H1 (cell line): ENCODE data around the gene ZNF500. TPM values are rescaled to one million over a fixed set of nuclear protein-coding genes. Genes with fewer than 3 reads are reported as not detected.

Experiments
- CTCF ChIA-PET: fragments of 300-600 bp; sonication (Branson Sonifier 250); formaldehyde crosslinking; loops from one replicate; lab custom pipeline; 2021; ENCODE audit not compliant: partially characterized antibody; lab: Charles Lee
- POLR2A ChIA-PET: fragments of 300-600 bp; sonication (Branson Sonifier 250); formaldehyde crosslinking; loops from one replicate; lab custom pipeline; 2021; ENCODE audit warnings: inconsistent platforms; ENCODE audit not compliant: partially characterized antibody; lab: Charles Lee
- DNase-seq, 2 experiments: peaks; one replicate each; pipeline versions ENCODE4 v3.0.0 to v3.0.0-alpha.2; 2010 to 2022; ENCODE audit warnings: low spot score in 2 of 2, low read depth in 1 of 2, mixed read lengths in 1 of 2
- FAIRE-seq: peaks from 2 replicates; lab custom pipeline; 2011; peaks lifted over from hg19 to GRCh38; lab: Jason Lieb, UNC
- H2AFZ ChIP-seq: 2 replicates; pipeline ENCODE4 v1.8.1; 2012; ENCODE audit warnings: low read length, inconsistent platforms
- H2AK5ac ChIP-seq: 2 replicates; pipeline ENCODE4 v1.6.1; 2013; ENCODE audit warnings: low read depth, low read length
- H2BK120ac ChIP-seq: replicated peaks from 2 replicates; pipeline ENCODE3; 2013; ENCODE audit warnings: low read depth, low read length, inconsistent platforms
- H2BK12ac ChIP-seq: 2 replicates; pipeline ENCODE4 v1.6.1; 2013; ENCODE audit warnings: low read depth, low read length
- H2BK15ac ChIP-seq: 2 replicates; pipeline ENCODE4 v1.6.1; 2013; ENCODE audit warnings: low read length
- H2BK20ac ChIP-seq: 2 replicates; pipeline ENCODE4 v1.6.1; 2013; ENCODE audit warnings: low read length
- H2BK5ac ChIP-seq: 2 replicates; pipeline ENCODE4 v1.6.1; 2013; ENCODE audit warnings: low read depth, low read length
- H3K14ac ChIP-seq: 2 replicates; pipeline ENCODE4 v1.6.1; 2013; ENCODE audit warnings: inconsistent platforms; ENCODE audit not compliant: insufficient read length
- H3K18ac ChIP-seq: 2 replicates; pipeline ENCODE4 v1.6.1; 2013; ENCODE audit warnings: low read length; ENCODE audit errors: extremely low read depth
- H3K23ac ChIP-seq: 2 replicates; pipeline ENCODE4 v1.6.1; 2013; ENCODE audit warnings: inconsistent platforms; ENCODE audit not compliant: insufficient read length
- H3K23me2 ChIP-seq: 2 replicates; pipeline ENCODE4 v1.6.1; 2013; ENCODE audit warnings: low read depth, low read length
- H3K27ac ChIP-seq: 2 replicates; pipeline ENCODE4 v1.6.1; 2011; ENCODE audit warnings: low read depth, low read length, inconsistent platforms
- H3K27me3 ChIP-seq, 4 experiments: replicated peaks in 1 of 4; 1 replicate in 1 of 4; 2 replicates in 3 of 4; pipeline versions ENCODE4 v1.6.1 to v1.8.1; 2011 to 2013; ENCODE audit warnings: low read length in 3 of 4, mild to moderate bottlenecking in 3 of 4, inconsistent platforms in 2 of 4, mixed read lengths in 2 of 4, moderate library complexity in 1 of 4; ENCODE audit not compliant: control insufficient read depth in 3 of 4, insufficient read depth in 3 of 4; ENCODE audit errors: extremely low read depth in 1 of 4
- H3K36me3 ChIP-seq, 4 experiments: 2 replicates each; pipeline versions ENCODE4 v1.6.1 to v1.8.1; 2011 to 2013; ENCODE audit warnings: mild to moderate bottlenecking in 4 of 4, low read length in 3 of 4, moderate library complexity in 2 of 4, control low read depth in 1 of 4, inconsistent platforms in 1 of 4; ENCODE audit not compliant: insufficient read depth in 4 of 4, control insufficient read depth in 2 of 4
- H3K4ac ChIP-seq: replicated peaks from 2 replicates; pipeline ENCODE3; 2013; ENCODE audit warnings: low read length, low read depth, mixed read lengths, inconsistent platforms; ENCODE audit not compliant: insufficient read length
- H3K4me1 ChIP-seq, 4 experiments: replicated peaks in 1 of 4; 1 replicate in 1 of 4; 2 replicates in 3 of 4; pipeline versions ENCODE4 v1.6.1 to v1.8.1; 2011 to 2013; ENCODE audit warnings: low read length in 3 of 4, inconsistent platforms in 2 of 4, mixed read lengths in 1 of 4; ENCODE audit not compliant: insufficient read depth in 4 of 4, control insufficient read depth in 3 of 4
- H3K4me2 ChIP-seq, 2 experiments: 2 replicates each; pipeline versions ENCODE4 v1.6.1 to v1.8.1; 2011 to 2013; ENCODE audit warnings: low read depth in 2 of 2, low read length in 2 of 2, control low read depth in 1 of 2, inconsistent platforms in 1 of 2, mild to moderate bottlenecking in 1 of 2; ENCODE audit not compliant: insufficient read depth in 1 of 2
- H3K4me3 ChIP-seq, 4 experiments: fragments of 200-600, 300-600 bp in 1 of 4; sonication (generic), shearing (Covaris generic), sonication (Bioruptor Twin) in 1 of 4; 2 replicates each; pipeline versions ENCODE4 v1.5.1 to v1.8.1; 2011 to 2016; ENCODE audit warnings: low read length in 4 of 4, low read depth in 3 of 4, control low read depth in 2 of 4, inconsistent platforms in 2 of 4, mild to moderate bottlenecking in 2 of 4, mixed read lengths in 1 of 4, moderate library complexity in 1 of 4; ENCODE audit not compliant: insufficient read depth in 2 of 4; ENCODE audit errors: extremely low read depth in 1 of 4
- H3K56ac ChIP-seq: replicated peaks from 2 replicates; pipeline ENCODE3; 2013; ENCODE audit warnings: low read depth, mild to moderate bottlenecking, mixed read lengths, low read length, inconsistent platforms; ENCODE audit not compliant: insufficient read length
- H3K79me1 ChIP-seq: 2 replicates; pipeline ENCODE4 v1.6.1; 2013; ENCODE audit warnings: low read depth, low read length, control low read depth
- H3K79me2 ChIP-seq, 2 experiments: 2 replicates each; pipeline versions ENCODE4 v1.6.1 to v1.8.1; 2012 to 2013; ENCODE audit warnings: low read length in 2 of 2, mild to moderate bottlenecking in 2 of 2, inconsistent platforms in 1 of 2; ENCODE audit not compliant: insufficient read depth in 2 of 2, control insufficient read depth in 1 of 2
- H3K9ac ChIP-seq, 4 experiments: replicated peaks in 1 of 4; 1 replicate in 1 of 4; 2 replicates in 3 of 4; pipeline versions ENCODE4 v1.6.1 to v1.8.1; 2011 to 2013; ENCODE audit warnings: low read depth in 3 of 4, low read length in 3 of 4, control low read depth in 2 of 4, mild to moderate bottlenecking in 2 of 4, moderate library complexity in 2 of 4, inconsistent platforms in 1 of 4; ENCODE audit errors: extremely low read depth in 1 of 4
- H3K9me3 ChIP-seq, 2 experiments: 2 replicates each; pipeline versions ENCODE4 v1.6.1 to v1.8.1; 2012 to 2013; ENCODE audit warnings: mild to moderate bottlenecking in 2 of 2, moderate library complexity in 2 of 2, control low read depth in 1 of 2, inconsistent platforms in 1 of 2, low read depth in 1 of 2, low read length in 1 of 2, mixed read lengths in 1 of 2; ENCODE audit not compliant: insufficient read depth in 2 of 2
- H4K20me1 ChIP-seq, 2 experiments: replicated peaks in 1 of 2; 2 replicates each; pipeline versions ENCODE3 to v1.8.1; 2011 to 2013; ENCODE audit warnings: inconsistent platforms in 2 of 2, low read length in 2 of 2, mild to moderate bottlenecking in 1 of 2; ENCODE audit not compliant: insufficient read depth in 2 of 2, control insufficient read depth in 1 of 2
- H4K5ac ChIP-seq: 2 replicates; pipeline ENCODE4 v1.6.1; 2013; ENCODE audit warnings: low read length, low read depth, mixed read lengths, inconsistent platforms; ENCODE audit not compliant: insufficient read length
- H4K8ac ChIP-seq: 2 replicates; pipeline ENCODE4 v1.8.0; 2013; ENCODE audit warnings: mild to moderate bottlenecking, moderate library complexity, low read length, inconsistent platforms; ENCODE audit not compliant: insufficient read depth; ENCODE audit errors: extremely low read depth
- H4K91ac ChIP-seq: replicated peaks from 2 replicates; pipeline ENCODE3; 2013; ENCODE audit warnings: low read length, mixed read lengths, inconsistent platforms; ENCODE audit not compliant: insufficient read length
- BRCA1 ChIP-seq: IDR thresholded peaks from 2 replicates; pipeline ENCODE4 v1.6.1; 2012; ENCODE audit warnings: low read depth, low read length, improper control_type of control experiment
- CEBPB ChIP-seq: IDR thresholded peaks from 2 replicates; pipeline ENCODE4 v1.6.1; 2012; ENCODE audit warnings: low read depth, low read length
- CHD1 ChIP-seq: IDR thresholded peaks from 2 replicates; pipeline ENCODE4 v1.6.1; 2012; ENCODE audit warnings: low read depth, low read length, improper control_type of control experiment
- EZH2 ChIP-seq: fragments of 200-600 bp; sonication (generic); IDR thresholded peaks from 2 replicates; pipeline ENCODE4 v1.7.1; 2012; ENCODE audit warnings: low read depth, mild to moderate bottlenecking, moderate library complexity, low read length, inconsistent platforms; ENCODE audit not compliant: severe bottlenecking
- HDAC6 ChIP-seq: IDR thresholded peaks from one replicate; pipeline ENCODE4 v1.7.1; 2012; ENCODE audit warnings: low read depth, mild to moderate bottlenecking, inconsistent platforms, low read length, moderate library complexity
- JUND ChIP-seq: IDR thresholded peaks from 2 replicates; pipeline ENCODE4 v1.6.1; 2011; ENCODE audit warnings: mild to moderate bottlenecking, improper control_type of control experiment, low read length
- KDM5A ChIP-seq: fragments of 200-600 bp; IDR thresholded peaks from 2 replicates; pipeline ENCODE4 v1.7.1; 2012; ENCODE audit warnings: mild to moderate bottlenecking, low read length, inconsistent platforms, mixed read lengths
- POU5F1 ChIP-seq: IDR thresholded peaks from 2 replicates; pipeline ENCODE4 v1.6.1; 2011; ENCODE audit warnings: low read depth, mild to moderate bottlenecking, low read length, moderate library complexity
- SAP30 ChIP-seq: fragments of 300-600 bp; sonication (generic); IDR thresholded peaks from 2 replicates; pipeline ENCODE4 v1.7.1; 2012; ENCODE audit warnings: low read length, moderate library complexity, mild to moderate bottlenecking, inconsistent platforms; ENCODE audit not compliant: insufficient read depth, insufficient replicate concordance
- SP1 ChIP-seq: IDR thresholded peaks from 2 replicates; pipeline ENCODE4 v1.6.1; 2011; ENCODE audit warnings: low read depth, low read length
- WGBS, 2 experiments: shearing (Covaris generic) in 1 of 2; methylation state at CpG; one replicate each; pipeline versions ENCODE4 v1.1.6 to v1.1.7; 2013 to 2015; ENCODE audit warnings: low lambda C conversion rate in 2 of 2, mixed read lengths in 2 of 2, inconsistent platforms in 1 of 2, low coverage in 1 of 2, missing lambda C conversion rate in 1 of 2; ENCODE audit not compliant: insufficient replicate concordance in 2 of 2, insufficient coverage in 1 of 2, insufficient read length in 1 of 2; ENCODE audit errors: extremely low coverage in 1 of 2, missing lambda C conversion rate in 1 of 2; 5-methylcytosine and 5-hydroxymethylcytosine counted together
- polyA plus RNA-seq, 7 experiments: library from polyadenylated mRNA; depleted of rRNA in 3 of 7; stranded (reverse) in 5 of 7; unstranded in 2 of 7; fragments of >200 nt in 5 of 7; fragments of 200-250 nt in 2 of 7; gene quantifications; 1 replicate in 5 of 7; 2 replicates in 1 of 7; 4 replicates in 1 of 7; pipeline versions ENCODE4 v1.2.1 to v1.2.3, GENCODE V29; 2011 to 2013; ENCODE audit warnings: missing spikeins in 2 of 7, mixed read lengths in 2 of 7
- total RNA-seq: library from RNA; stranded (reverse); fragmentation: NEBNext Ultra II Directional; extraction: Animal tissue kit (Norgen Biotek cat#: 25700); gene quantifications from 2 replicates; pipeline ENCODE4 v1.2.1, GENCODE V29; 2021

The ZNF500 gene
- total and polyA plus RNA-seq, 2 of the 8 experiments (the other 6 are each of a cell fraction or from before 2014, with no cell fraction given) = 10.3 to 10.4 TPM

DNA sequence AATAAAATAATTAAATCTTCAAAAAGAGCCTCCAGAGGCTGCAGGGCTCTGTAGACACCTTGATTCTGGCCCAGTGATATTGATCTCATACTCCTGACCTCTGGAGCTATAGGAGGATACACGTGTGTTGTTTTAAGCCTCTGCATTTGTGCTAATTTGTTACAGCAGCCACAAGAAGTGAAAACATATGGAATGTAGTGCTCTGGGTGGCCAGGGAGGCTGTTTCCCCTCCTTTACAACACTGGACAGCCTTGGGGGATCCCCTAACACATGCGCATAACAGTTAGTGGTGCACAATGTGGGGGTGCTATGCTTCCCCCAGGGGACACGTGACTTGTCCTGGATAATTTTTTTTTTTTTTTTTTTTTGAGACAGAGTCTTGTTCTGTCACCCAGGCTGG is 4.7 kb upstream of the ZNF500 start:
- H3K14ac ChIP-seq = no peak overlapping the region
- TF ChIP-seq BRCA1 = no peak
- TF ChIP-seq EZH2 = no peak
- no peak for TF ChIP-seq KDM5A
- TF ChIP-seq POU5F1 = no peak
- no peak for TF ChIP-seq CHD1
- no peak for TF ChIP-seq HDAC6
- TF ChIP-seq JUND = no peak
- TF ChIP-seq SP1 = no peak
- TF ChIP-seq SAP30 = no peak
- TF ChIP-seq CEBPB = no peak
- FAIRE-seq (no peak), DNase-seq (no peak)
- no peak overlapping the region for H3K4me2 ChIP-seq
- no peak overlapping the region for H3K9ac ChIP-seq
- no peaks in the 10 kb centered on the region for H4K20me1 ChIP-seq
- POLR2A ChIA-PET = interaction anchor here (1.1 kb wide), 2 partner anchors 10 to 73 kb away, joined by 3 read pairs; no protein-coding TSS in a partner anchor
- no peaks in the 10 kb centered on the region for H3K27me3 ChIP-seq
- H3K18ac ChIP-seq = no peak overlapping the region
- H2BK15ac ChIP-seq = no peak overlapping the region
- no peak overlapping the region for H3K27ac ChIP-seq
- no peaks in the 10 kb centered on the region for H3K9me3 ChIP-seq
- 78% methylated on average over 3 of the region's 3 CpGs; no CpG with 5 or more reads in 1 of the 2 experiments for WGBS, 2 experiments
- no peaks in the 10 kb centered on the region for H3K36me3 ChIP-seq
- H2BK5ac ChIP-seq = no peak overlapping the region
- no peak overlapping the region for H2AFZ ChIP-seq
- no peak overlapping the region for H4K5ac ChIP-seq
- no peak overlapping the region for H4K91ac ChIP-seq
- no peak overlapping the region for H3K56ac ChIP-seq
- no peak overlapping the region for H3K4ac ChIP-seq
- no peaks in the 10 kb centered on the region for H3K79me1 ChIP-seq
- no peak overlapping the region for H3K23ac ChIP-seq
- H3K4me1 ChIP-seq = peaks cover 0 to 3% (median 1%) of the 10 kb centered on the region in 4 experiments; a peak in 2 of 7 replicates
- CTCF ChIA-PET = interaction anchor here (1.1 kb wide), 1 partner anchor 16 kb away, joined by 3 read pairs; no protein-coding TSS in a partner anchor
- no peak overlapping the region for H2BK120ac ChIP-seq
- H2AK5ac ChIP-seq = no peak overlapping the region
- H3K23me2 ChIP-seq = peaks cover 10% of the 10 kb centered on the region
- H2BK20ac ChIP-seq = no peak overlapping the region
- H3K79me2 ChIP-seq = 0 out of 4 replicates have a peak, but pooled peaks cover 0 to under 1% of the 10 kb centered on the region in 2 experiments
- H2BK12ac ChIP-seq = no peak overlapping the region
- no peak overlapping the region for H4K8ac ChIP-seq
- no peak overlapping the region for H3K4me3 ChIP-seq
